Kidney (tissue), 14 donors: ENCODE data around the gene FYTTD1. TPM values are rescaled to one million over a fixed set of nuclear protein-coding genes. Genes with fewer than 3 reads are reported as not detected.

ENCODE experiments used
- DNase-seq, 5 donors: peaks; one replicate each; pipeline ENCODE4 v3.0.0-alpha.2; 2013 to 2020
- FAIRE-seq: peaks from 2 replicates; lab custom pipeline; 2012; peaks lifted over from hg19 to GRCh38; lab: Jason Lieb, UNC
- H3K27ac ChIP-seq, 2 donors: one replicate each; pipeline ENCODE4 v1.7.0; 2013; ENCODE audit warnings: low read depth in 2 of 2, low read length in 2 of 2, inconsistent platforms in 1 of 2
- H3K27me3 ChIP-seq: one replicate; pipeline ENCODE4 v1.7.1; 2013; ENCODE audit warnings: low read length, inconsistent platforms; ENCODE audit not compliant: control insufficient read depth, insufficient read depth
- H3K36me3 ChIP-seq, 3 donors: one replicate each; pipeline versions ENCODE4 v1.7.0 to v1.7.1; 2013; ENCODE audit warnings: low read length in 3 of 3, control low read depth in 1 of 3, inconsistent platforms in 1 of 3; ENCODE audit not compliant: insufficient read depth in 3 of 3, control insufficient read depth in 2 of 3
- H3K4me1 ChIP-seq, 3 donors: one replicate each; pipeline versions ENCODE4 v1.7.0 to v1.7.1; 2013; ENCODE audit warnings: low read length in 3 of 3, inconsistent platforms in 1 of 3, low read depth in 1 of 3; ENCODE audit not compliant: control insufficient read depth in 2 of 3, insufficient read depth in 2 of 3
- H3K4me3 ChIP-seq, 3 donors: one replicate each; pipeline versions ENCODE4 v1.7.0 to v1.8.1; 2013; ENCODE audit warnings: low read length in 3 of 3, control low read depth in 1 of 3, inconsistent platforms in 1 of 3
- H3K9ac ChIP-seq, 3 donors: one replicate each; pipeline versions ENCODE4 v1.7.0 to v1.7.1; 2013; ENCODE audit warnings: low read length in 3 of 3, control low read depth in 1 of 3, inconsistent platforms in 1 of 3
- H3K9me3 ChIP-seq, 3 donors: one replicate each; pipeline versions ENCODE4 v1.7.0 to v1.7.1; 2013; ENCODE audit warnings: low read length in 3 of 3, control low read depth in 1 of 3, inconsistent platforms in 1 of 3; ENCODE audit not compliant: control insufficient read depth in 2 of 3, insufficient read depth in 1 of 3
- CTCF ChIP-seq: IDR thresholded peaks from 3 replicates; pipeline ENCODE4 v1.5.1; 2012; ENCODE audit warnings: mild to moderate bottlenecking, moderate library complexity, borderline replicate concordance; ENCODE audit not compliant: insufficient read depth; ENCODE audit errors: extremely low read depth
- intact Hi-C: fragments of 100-400 bp; cut with DNase I; formaldehyde crosslinking; loops from one replicate; pipeline ENCODE4 v1.11.1; 2022
- polyA plus RNA-seq: library from polyadenylated mRNA; stranded (reverse); fragments of 350-450 nt; fragmentation: Illumina TruSeq; extraction: RNeasy Lipid Tissue Mini Kit (QIAGEN cat#74804); gene quantifications from one replicate; pipeline ENCODE4 v1.2.3, GENCODE V29; 2014; ENCODE audit warnings: low read depth, low replicate concordance; ENCODE audit not compliant: insufficient read depth
- total RNA-seq: library from RNA; stranded (reverse); fragmentation: NEBNext Ultra II Directional; extraction: Animal tissue kit (Norgen Biotek cat#: 25700); gene quantifications from one replicate; pipeline ENCODE4 v1.2.1, GENCODE V29; 2021
- donor health status: control.
- donor health status: control.
- donor health status: control.
- donor health status: control.
- donor health status: control.
- donor health status: DM: yes; HTN: yes; CAD: no.
- donor health status: Normal renal cell carcinoma (clear cell type).

Gene FYTTD1
- total and polyA plus RNA-seq, 2 donors from 2014 or later = 11.9 to 53.7 TPM

- Histone ChIP-seq H3K9ac (no peak overlapping the region), H3K9me3 (no peaks in the 10 kb centered on the region), H3K27me3 (no peaks in the 10 kb centered on the region), H3K4me1 (no peaks in the 10 kb centered on the region), H3K27ac (no peak overlapping the region), H3K4me3 (no peak overlapping the region), H3K36me3 (peaks cover 0 to 3% (median 0%) of the 10 kb centered on the region in 3 donors)
- intact Hi-C loops = no loop called here
- FAIRE-seq = no peak
- TF ChIP-seq CTCF = no peak
- DNase-seq = no peak
These were observed 37.7 kb downstream of the FYTTD1 start for GRCh38 chr3:197787412-197787811.

- no peak for DNase-seq
- no peak for TF ChIP-seq CTCF
- Histone ChIP-seq H3K36me3 (peaks cover 0 to 3% (median 0%) of the 10 kb centered on the region in 3 donors), H3K4me3 (no peak overlapping the region), H3K27me3 (no peaks in the 10 kb centered on the region), H3K9ac (no peak overlapping the region), H3K27ac (no peak overlapping the region), H3K9me3 (no peaks in the 10 kb centered on the region), H3K4me1 (peaks cover 0 to 4% (median 0%) of the 10 kb centered on the region in 3 donors)
- no peak for FAIRE-seq
- intact Hi-C loops = no loop called here
These were observed 39.6 kb downstream of the FYTTD1 start for GRCh38 chr3:197789309-197789708.

GRCh38 chr3:197790033-197790432 lies 40.4 kb downstream of the FYTTD1 start:
- H3K36me3 ChIP-seq = peaks cover 0 to 3% (median 0%) of the 10 kb centered on the region in 3 donors
- peaks cover 0 to 4% (median 0%) of the 10 kb centered on the region in 3 donors for H3K4me1 ChIP-seq
- no peak for FAIRE-seq
- no peak overlapping the region for H3K9ac ChIP-seq
- intact Hi-C loops = no loop called here
- H3K27ac ChIP-seq = no peak overlapping the region
- DNase-seq = no peak
- no peak for TF ChIP-seq CTCF
- H3K4me3 ChIP-seq = no peak overlapping the region
- no peaks in the 10 kb centered on the region for H3K27me3 ChIP-seq
- H3K9me3 ChIP-seq = no peaks in the 10 kb centered on the region
